ENCODE measurements around the gene ZFAND3. TPM values are rescaled to one million over a fixed set of nuclear protein-coding genes. Genes with fewer than 3 reads are reported as not detected.

ZFAND3 gene
- total and polyA plus RNA-seq, 2 donors (not counting 1 experiment from before 2014, with no cell fraction given), result 21.5 to 40.8 TPM

GRCh38 chr6:38194589-38194988, 375.1 kb downstream of the ZFAND3 start:
- Histone ChIP-seq H4K20me1 (ENCODE audit: control insufficient read depth, extremely low read depth, insufficient read depth, low read length) (no peaks in the 10 kb centered on the region), H3K9me3 (ENCODE audit: control insufficient read depth, insufficient read depth, low read depth, low read length) (no peaks in the 10 kb centered on the region), H3K27me3 (ENCODE audit: control insufficient read depth, insufficient read depth, low read length) (no peaks in the 10 kb centered on the region), H3K4me3 (replicated peaks in 1 of 4; ENCODE audit: control extremely low read depth in 1 of 4, insufficient read depth in 1 of 4, low read depth in 3 of 4, low read length in 4 of 4) (no peak overlapping the region), H3K4me1 (ENCODE audit: control insufficient read depth, extremely low read depth, insufficient read depth, low read length) (no peaks in the 10 kb centered on the region), H3K36me3 (ENCODE audit: control insufficient read depth, insufficient read depth, low read length) (no peaks in the 10 kb centered on the region), H2AFZ (ENCODE audit: low read length) (no peak overlapping the region), H3K27ac (ENCODE audit: insufficient read depth, low read length) (no peak overlapping the region), H3K79me2 (ENCODE audit: control insufficient read depth, insufficient read depth, low read length) (no peaks in the 10 kb centered on the region), H3K9ac (ENCODE audit: insufficient read depth, low read length) (no peak overlapping the region), H3K4me2 (ENCODE audit: extremely low read depth, insufficient read depth, low read length) (no peak overlapping the region)
- DNase-seq (ENCODE audit: low read depth in 2 of 2), result no peak
- TF ChIP-seq, protein P1, sequence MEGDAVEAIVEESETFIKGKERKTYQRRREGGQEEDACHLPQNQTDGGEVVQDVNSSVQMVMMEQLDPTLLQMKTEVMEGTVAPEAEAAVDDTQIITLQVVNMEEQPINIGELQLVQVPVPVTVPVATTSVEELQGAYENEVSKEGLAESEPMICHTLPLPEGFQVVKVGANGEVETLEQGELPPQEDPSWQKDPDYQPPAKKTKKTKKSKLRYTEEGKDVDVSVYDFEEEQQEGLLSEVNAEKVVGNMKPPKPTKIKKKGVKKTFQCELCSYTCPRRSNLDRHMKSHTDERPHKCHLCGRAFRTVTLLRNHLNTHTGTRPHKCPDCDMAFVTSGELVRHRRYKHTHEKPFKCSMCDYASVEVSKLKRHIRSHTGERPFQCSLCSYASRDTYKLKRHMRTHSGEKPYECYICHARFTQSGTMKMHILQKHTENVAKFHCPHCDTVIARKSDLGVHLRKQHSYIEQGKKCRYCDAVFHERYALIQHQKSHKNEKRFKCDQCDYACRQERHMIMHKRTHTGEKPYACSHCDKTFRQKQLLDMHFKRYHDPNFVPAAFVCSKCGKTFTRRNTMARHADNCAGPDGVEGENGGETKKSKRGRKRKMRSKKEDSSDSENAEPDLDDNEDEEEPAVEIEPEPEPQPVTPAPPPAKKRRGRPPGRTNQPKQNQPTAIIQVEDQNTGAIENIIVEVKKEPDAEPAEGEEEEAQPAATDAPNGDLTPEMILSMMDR (conservative IDR thresholded peaks at IDR 0.05 in 1 of 2, IDR thresholded peaks at IDR 0.05 in 1 of 2; ENCODE audit: low read depth in 1 of 2, low read length in 2 of 2), result no peak
- TF ChIP-seq EZH2 (IDR thresholded peaks at IDR 0.05; ENCODE audit: low read length, missing control alignments), result no peak

- H3K79me2 ChIP-seq (ENCODE audit: control insufficient read depth, insufficient read depth, low read length), result no peaks in the 10 kb centered on the region
- no peaks in the 10 kb centered on the region for H3K36me3 ChIP-seq (ENCODE audit: control insufficient read depth, insufficient read depth, low read length)
- no peak overlapping the region for H2AFZ ChIP-seq (ENCODE audit: low read length)
- H4K20me1 ChIP-seq (ENCODE audit: control insufficient read depth, extremely low read depth, insufficient read depth, low read length), result no peaks in the 10 kb centered on the region
- DNase-seq (ENCODE audit: low read depth in 2 of 2), result no peak
- TF ChIP-seq, protein P1 (conservative IDR thresholded peaks at IDR 0.05 in 1 of 2, IDR thresholded peaks at IDR 0.05 in 1 of 2; ENCODE audit: low read depth in 1 of 2, low read length in 2 of 2), result no peak
- TF ChIP-seq EZH2 (IDR thresholded peaks at IDR 0.05; ENCODE audit: low read length, missing control alignments), result no peak
- H3K4me1 ChIP-seq (ENCODE audit: control insufficient read depth, extremely low read depth, insufficient read depth, low read length), result no peaks in the 10 kb centered on the region
- H3K27ac ChIP-seq (ENCODE audit: insufficient read depth, low read length), result no peak overlapping the region
- no peak overlapping the region for H3K9ac ChIP-seq (ENCODE audit: insufficient read depth, low read length)
- no peak overlapping the region for H3K4me2 ChIP-seq (ENCODE audit: extremely low read depth, insufficient read depth, low read length)
- no peak overlapping the region for H3K4me3 ChIP-seq (replicated peaks in 1 of 4; ENCODE audit: control extremely low read depth in 1 of 4, insufficient read depth in 1 of 4, low read depth in 3 of 4, low read length in 4 of 4)
- no peaks in the 10 kb centered on the region for H3K27me3 ChIP-seq (ENCODE audit: control insufficient read depth, insufficient read depth, low read length)
- H3K9me3 ChIP-seq (ENCODE audit: control insufficient read depth, insufficient read depth, low read depth, low read length), result no peaks in the 10 kb centered on the region
Measured at GRCh38 chr6:38195113-38195635, 375.6 kb downstream of the ZFAND3 start.

DNA sequence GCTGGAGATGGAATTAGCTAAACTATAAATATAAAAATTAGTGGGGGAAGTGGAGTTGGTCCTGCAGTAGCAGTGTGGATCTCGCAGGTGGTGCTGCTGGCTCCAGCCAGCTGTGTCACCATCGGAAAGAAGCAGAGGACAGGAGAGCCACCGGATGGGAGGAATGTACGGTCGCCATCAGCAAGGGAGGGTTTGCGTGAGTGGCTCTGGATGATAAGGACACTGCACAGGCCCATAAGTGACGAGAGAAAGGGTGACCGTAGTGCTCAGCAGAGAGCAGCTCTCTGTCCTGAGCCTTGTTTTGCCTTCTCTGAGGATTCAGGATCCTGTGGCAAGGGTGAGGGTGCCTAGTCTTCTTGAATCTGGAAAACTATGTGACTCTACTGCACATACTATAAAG, 378.7 kb downstream of the ZFAND3 start:
- Histone ChIP-seq H2AFZ (ENCODE audit: low read length) (no peak overlapping the region), H3K4me1 (ENCODE audit: control insufficient read depth, extremely low read depth, insufficient read depth, low read length) (no peaks in the 10 kb centered on the region), H4K20me1 (ENCODE audit: control insufficient read depth, extremely low read depth, insufficient read depth, low read length) (no peaks in the 10 kb centered on the region), H3K27ac (ENCODE audit: insufficient read depth, low read length) (no peak overlapping the region), H3K4me2 (ENCODE audit: extremely low read depth, insufficient read depth, low read length) (no peak overlapping the region), H3K27me3 (ENCODE audit: control insufficient read depth, insufficient read depth, low read length) (no peaks in the 10 kb centered on the region), H3K79me2 (ENCODE audit: control insufficient read depth, insufficient read depth, low read length) (no peaks in the 10 kb centered on the region), H3K4me3 (replicated peaks in 1 of 4; ENCODE audit: control extremely low read depth in 1 of 4, insufficient read depth in 1 of 4, low read depth in 3 of 4, low read length in 4 of 4) (no peak overlapping the region), H3K36me3 (ENCODE audit: control insufficient read depth, insufficient read depth, low read length) (no peaks in the 10 kb centered on the region), H3K9ac (ENCODE audit: insufficient read depth, low read length) (no peak overlapping the region), H3K9me3 (ENCODE audit: control insufficient read depth, insufficient read depth, low read depth, low read length) (no peaks in the 10 kb centered on the region)
- DNase-seq (ENCODE audit: low read depth in 2 of 2), result no peak
- TF ChIP-seq, protein P1 (conservative IDR thresholded peaks at IDR 0.05 in 1 of 2, IDR thresholded peaks at IDR 0.05 in 1 of 2; ENCODE audit: low read depth in 1 of 2, low read length in 2 of 2), result no peak
- no peak for TF ChIP-seq EZH2 (IDR thresholded peaks at IDR 0.05; ENCODE audit: low read length, missing control alignments)

Other genes starting within 250 kb of the ZFAND3 start
- 3.1 and 9.1 TPM in 2 replicates for gene MDGA1, start 121.8 kb upstream of the ZFAND3 start, total RNA-seq
- 7.0 and 8.5 TPM in 2 replicates for gene MDGA1, start 121.8 kb upstream of the ZFAND3 start, polyA plus RNA-seq

Measured in fibroblast of lung (primary cell).